PC-9 (cell line): ENCODE results near the gene KANSL3.

Source experiments
- EZH2 ChIP-seq: fragments of 200-600 bp; sonication (generic); IDR thresholded peaks from 2 replicates; pipeline ENCODE4 v1.8.0; 2017; ENCODE audit warnings: antibody characterized with exemption, low read depth
- TF ChIP-seq, protein P1 (sequence below): fragments of 200-600 bp; sonication (generic); conservative IDR thresholded peaks from 2 replicates; pipeline ENCODE4 v1.6.1; 2017; ENCODE audit warnings: mixed run types, antibody characterized with exemption, mild to moderate bottlenecking, moderate library complexity

DNA sequence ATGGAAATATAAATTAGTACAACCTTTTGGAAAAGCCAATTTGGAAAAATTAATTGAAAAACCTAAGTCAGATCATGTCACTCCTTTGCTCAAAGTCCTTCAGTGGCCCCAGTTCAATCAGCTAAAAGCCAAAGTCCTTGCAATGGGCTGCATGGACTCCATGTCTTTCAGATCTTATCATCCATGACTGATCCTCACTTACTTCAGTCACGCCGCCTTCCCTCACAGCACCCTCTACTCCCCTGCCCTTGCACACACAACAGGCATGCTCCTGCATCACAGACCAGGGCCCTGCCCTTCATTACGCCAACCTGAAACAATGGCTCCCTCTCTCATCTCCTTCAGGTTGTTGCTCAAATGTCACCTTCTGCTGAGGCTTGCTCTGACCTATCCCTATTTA lies 15.6 kb downstream of the KANSL3 start:
- no peak for TF ChIP-seq EZH2
- TF ChIP-seq, protein P1, sequence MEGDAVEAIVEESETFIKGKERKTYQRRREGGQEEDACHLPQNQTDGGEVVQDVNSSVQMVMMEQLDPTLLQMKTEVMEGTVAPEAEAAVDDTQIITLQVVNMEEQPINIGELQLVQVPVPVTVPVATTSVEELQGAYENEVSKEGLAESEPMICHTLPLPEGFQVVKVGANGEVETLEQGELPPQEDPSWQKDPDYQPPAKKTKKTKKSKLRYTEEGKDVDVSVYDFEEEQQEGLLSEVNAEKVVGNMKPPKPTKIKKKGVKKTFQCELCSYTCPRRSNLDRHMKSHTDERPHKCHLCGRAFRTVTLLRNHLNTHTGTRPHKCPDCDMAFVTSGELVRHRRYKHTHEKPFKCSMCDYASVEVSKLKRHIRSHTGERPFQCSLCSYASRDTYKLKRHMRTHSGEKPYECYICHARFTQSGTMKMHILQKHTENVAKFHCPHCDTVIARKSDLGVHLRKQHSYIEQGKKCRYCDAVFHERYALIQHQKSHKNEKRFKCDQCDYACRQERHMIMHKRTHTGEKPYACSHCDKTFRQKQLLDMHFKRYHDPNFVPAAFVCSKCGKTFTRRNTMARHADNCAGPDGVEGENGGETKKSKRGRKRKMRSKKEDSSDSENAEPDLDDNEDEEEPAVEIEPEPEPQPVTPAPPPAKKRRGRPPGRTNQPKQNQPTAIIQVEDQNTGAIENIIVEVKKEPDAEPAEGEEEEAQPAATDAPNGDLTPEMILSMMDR: no peak
